Left renal cortex interstitium (tissue), 4 donors: ENCODE results near the gene MISP. TPM values are rescaled to one million over a fixed set of nuclear protein-coding genes. Genes with fewer than 3 reads are reported as not detected.

Source experiments
- DNase-seq, 4 donors: peaks; one replicate each; pipeline ENCODE4 v3.0.0-alpha.2; 2013; ENCODE audit warnings: low read depth in 4 of 4, low spot score in 2 of 4, missing footprints in 1 of 4
- polyA plus RNA-seq, 4 donors: library from polyadenylated mRNA; unstranded; fragments of 120-200 nt; gene quantifications; one replicate each; pipeline ENCODE4 v1.2.1, GENCODE V29; 2013; ENCODE audit not compliant: insufficient read length in 4 of 4

Gene MISP
- polyA plus RNA-seq, 4 donors = 6.0 to 10.1 (median 9.4) TPM

DNA sequence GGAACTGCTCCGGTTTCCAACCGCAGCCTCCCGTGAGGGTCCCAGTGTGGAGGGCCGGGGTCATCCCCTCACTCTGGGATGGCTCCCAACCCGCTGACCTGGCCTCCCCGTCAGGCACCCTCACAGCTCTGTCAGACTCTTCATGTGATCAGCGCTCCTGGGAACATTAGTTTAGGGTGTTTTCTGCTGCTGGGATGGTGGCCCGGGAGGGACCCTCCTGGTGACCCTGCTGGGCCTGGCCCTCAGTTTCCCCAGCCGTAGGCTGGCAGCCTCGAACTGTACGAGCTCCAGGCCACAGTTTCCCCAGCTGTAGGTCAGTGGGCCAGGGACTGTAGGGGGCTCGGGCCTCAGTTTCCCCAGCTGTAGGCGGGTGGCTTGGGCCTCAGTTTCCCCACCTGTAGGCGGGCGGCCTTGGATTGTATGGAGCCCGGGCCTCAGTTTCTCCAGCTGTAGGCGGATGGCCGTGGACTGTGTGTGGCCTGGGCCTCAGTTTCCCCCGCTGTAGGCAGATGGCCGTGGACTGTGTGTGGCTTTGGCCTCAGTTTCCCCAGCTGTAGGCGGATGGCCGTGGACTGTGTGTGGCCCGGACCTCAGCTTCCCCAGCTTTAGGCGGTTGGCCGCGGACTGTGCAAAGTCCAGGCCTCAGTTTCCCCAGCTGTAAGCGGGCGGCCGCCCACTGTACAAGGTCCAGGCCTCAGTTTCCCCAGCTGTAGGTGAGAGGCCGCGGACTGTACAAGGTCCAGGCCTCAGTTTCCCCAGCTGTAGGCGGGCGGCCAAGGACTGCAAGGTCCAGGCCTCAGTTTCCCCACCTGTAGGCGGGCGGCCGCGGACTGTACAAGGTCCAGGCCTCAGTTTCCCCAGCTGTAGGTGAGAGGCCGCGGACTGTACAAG, 45.0 kb downstream of the MISP start:
- no peak for DNase-seq

DNA sequence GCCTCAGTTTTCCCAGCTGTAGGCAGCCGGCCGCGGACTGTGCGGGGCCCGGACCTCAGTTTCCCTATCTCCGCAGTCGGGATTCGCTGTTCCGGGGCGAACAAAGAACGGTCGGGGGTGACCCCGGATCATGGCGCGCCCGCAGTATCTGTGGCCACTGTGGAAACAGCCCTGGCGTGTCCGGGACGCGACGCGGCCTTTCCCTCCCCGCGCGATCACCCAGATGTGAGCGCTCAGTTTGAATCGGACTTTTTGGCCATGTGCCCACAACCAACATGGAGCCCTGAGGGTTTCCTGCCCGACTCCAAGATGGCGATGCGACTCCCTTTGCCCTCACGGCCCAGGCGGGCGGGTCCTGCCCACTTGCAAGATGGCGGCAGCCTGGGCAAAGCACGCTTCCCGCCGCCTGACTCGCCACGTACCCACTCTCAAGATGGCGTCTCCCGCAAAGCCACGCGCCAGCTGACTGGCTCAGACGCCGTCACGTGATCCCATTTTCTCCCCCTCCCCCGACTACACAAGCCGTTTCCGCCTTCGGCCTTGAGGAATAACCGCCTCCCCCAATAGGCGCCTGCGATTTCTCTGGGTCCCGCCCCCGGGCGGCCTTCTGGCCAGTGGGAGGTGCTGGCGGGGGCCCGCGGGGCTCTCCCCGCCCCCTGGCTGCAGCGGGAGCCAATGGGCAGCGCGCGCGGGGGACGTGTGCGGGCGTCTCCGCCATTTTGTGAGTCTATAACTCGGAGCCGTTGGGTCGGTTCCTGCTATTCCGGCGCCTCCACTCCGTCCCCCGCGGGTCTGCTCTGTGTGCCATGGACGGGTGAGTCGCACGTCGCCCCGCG, 46.0 kb downstream of the MISP start, which contains the start of gene PTBP1:
Gene PTBP1 (plus strand): TSS at position 761 of the 836 bp plus-strand sequence. CDS start 46 bp downstream, at position 807.
- DNase-seq = peak; percentile 98 to 100 (median 100)

DNA sequence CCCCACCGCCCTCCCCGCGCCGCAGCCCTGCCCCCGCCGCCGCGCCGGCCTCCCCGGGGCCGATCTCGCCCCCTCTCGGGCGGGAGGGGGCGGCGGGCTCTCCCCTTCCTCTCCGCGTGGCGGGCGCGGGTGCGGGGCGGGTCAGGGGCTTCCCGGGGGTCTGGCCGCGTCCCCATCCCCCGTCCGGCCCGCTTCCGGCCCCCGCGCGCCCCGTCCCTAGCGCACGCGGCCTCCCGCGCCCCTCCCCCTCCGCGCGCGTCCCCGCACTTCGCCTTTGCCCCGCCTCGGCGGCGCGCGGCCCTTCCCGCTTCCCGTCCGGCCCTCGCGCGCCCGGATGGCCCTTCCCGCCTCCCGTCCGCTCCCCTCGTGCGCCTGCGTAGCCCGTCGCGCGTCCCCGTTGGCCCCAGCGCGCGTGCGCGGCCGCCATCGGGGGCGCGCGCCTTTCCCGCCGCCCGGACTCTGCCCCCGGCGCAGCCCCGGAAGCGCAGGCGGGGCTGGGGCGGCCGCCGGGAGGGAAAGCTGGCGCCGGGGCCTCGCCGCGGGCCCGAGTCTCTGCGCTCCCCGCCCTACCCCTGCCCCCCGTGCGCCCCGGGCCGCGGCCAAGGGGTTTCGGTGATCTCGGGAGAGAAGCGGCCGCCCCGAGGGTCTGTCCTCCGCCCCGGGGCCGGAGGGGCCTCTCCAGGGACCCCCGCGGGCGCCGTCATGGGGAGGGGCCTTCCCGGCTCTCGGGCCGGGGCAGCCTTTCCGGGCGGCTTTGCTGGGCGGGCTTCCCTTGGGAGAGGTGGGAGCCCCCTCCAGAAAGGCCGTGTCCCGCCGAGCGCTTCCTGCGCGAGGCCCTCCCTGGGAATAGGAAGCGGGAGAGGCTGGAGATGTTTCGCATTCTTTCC, 46.9 kb downstream of the MISP start:
- peak in 1 of 4 donors; percentile 73 for DNase-seq

DNA sequence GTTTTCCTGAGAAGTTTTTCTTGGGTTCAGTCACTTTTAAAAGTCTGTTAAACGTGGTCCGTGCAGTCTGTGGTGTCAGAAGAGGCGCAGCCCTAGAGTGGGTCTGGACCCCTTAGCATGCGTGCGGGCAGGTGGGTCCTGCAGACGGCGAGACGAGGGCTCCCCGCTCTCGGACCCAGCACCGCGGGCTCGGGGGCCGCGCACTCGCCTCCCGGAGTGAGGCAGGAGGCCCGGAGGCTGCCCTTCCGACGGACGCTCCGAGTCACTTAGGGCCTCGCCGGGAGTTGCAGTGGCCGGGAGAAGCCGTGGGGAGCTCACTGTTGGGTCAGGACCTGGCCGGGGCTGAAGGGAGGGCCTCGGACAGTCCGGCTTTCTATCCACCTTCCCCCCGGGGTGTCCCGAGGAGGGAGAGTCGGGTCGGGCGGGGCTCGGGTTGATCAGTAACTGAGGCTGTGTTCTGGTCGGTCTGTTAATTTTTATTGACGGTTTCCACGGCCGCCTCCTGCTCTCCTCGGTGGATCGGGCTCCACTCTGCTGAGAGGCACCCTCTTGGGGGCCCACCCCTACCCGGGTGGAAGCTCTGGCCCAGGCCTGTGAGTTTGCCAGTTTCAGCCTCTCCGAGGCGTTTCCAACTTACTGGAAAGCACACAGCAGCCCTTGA, 47.6 kb downstream of the MISP start:
- no peak for DNase-seq

DNA sequence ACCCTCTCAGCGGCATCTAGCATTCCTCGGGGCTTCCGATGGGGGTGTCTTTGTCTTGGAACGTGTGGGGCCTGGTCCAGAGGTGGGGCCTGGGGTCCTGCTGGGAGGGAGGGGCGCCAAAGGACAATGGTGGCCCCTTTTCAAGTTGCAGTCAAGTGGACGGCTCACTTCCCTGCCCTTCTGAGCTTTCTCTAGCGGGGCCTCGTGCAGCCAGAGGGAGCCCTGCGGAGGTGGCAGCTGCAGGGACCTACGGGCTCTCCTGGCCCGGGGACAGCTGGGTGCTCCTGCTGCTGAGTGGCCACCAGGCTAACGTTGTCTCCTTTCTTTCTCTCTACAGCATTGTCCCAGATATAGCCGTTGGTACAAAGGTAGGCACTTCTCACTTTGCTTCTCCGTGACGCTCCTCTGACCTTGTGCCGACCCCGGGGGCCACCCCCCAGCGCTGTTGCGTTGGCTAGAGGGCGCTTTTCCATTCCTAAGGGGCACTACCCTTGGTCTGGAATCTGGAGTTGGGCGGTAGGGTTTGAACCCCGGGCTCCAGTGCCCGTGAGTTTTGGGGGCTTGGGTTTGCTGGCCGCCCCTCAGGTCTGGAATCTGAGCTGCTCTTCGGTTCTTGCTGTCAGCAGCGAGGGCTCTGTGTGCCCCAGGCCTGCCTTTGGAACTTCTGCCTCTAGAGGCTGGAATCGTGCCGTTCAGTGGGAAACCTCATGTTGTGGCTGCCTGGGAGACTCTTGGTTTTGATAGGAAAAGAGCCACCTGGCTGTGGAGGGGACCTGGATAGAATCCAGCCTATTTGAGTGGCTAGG, 48.4 kb downstream of the MISP start:
- no peak for DNase-seq

DNA sequence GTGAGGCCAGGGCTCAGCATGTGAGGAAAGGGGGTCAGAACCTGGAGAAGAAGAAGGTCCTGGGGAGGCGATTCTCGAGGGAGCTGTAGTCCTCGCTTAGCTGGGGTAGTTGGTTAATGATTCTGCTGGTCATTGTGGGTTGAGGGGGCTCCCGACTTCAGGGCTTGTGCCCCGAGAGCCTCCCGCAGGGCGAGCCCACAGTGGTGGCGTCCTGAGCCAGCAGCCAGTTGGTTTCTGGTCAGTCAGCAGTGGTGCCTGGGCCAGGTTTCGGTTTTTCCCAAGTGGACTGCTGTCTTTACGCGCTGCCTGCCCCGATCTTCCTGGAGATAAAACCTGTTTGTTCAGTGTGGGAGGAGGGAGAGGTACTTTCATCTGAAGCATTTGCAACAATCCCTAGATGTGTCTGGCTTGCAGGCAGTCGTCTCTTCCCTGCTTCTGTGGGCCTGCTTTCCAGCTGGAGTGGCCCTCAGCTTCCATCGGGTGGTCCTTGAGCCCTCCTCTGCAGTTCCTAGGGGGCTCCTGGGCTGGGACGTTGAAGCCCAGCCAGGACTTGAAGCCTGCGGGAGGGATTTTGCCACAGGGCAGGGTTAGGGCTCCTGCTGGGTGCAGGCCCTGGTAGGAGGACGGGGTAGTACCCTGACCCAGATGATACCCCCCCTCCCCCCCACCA, 49.6 kb downstream of the MISP start:
- DNase-seq = no peak

DNA sequence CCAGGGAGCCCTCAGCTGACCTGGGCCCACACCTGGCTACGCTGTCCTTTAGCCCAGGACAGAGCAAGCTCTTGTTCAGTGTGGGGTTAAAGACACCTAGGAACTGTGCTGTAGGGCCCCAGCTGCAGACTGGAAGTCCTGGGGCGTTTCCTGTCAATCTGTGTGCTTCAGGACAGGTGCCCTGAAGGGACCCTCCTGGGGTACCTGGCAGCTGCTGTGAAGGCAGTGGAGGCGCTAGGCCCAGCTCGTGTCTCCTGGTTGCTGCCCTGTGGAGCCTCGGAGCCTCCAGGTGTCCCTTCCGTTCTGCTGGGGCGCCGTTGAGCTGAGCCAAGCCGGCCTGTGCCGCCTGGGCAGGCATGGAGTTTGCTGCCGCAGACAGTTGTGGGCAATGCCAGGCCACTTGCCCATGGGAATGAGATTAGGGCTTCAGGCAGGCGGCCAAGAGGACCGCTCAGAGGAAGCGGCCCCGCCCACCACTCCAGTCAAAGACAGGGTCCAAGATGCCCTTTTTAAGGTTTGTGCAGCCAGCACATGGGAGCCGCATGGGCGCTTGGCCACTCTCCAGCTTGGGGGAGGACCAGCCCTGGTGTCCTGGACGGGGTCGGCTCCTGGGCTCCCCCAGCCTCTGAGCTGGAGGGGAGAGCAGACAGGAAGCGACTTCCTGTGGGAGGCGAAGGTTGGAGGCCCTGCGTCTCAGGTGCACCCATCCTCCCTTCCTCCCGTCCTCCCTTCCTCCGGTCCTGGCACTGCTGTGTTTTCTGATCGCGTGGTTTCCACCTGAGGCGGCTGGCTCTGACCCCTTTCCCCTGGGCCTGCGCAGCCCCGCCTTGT, 50.3 kb downstream of the MISP start:
- DNase-seq = no peak

DNA sequence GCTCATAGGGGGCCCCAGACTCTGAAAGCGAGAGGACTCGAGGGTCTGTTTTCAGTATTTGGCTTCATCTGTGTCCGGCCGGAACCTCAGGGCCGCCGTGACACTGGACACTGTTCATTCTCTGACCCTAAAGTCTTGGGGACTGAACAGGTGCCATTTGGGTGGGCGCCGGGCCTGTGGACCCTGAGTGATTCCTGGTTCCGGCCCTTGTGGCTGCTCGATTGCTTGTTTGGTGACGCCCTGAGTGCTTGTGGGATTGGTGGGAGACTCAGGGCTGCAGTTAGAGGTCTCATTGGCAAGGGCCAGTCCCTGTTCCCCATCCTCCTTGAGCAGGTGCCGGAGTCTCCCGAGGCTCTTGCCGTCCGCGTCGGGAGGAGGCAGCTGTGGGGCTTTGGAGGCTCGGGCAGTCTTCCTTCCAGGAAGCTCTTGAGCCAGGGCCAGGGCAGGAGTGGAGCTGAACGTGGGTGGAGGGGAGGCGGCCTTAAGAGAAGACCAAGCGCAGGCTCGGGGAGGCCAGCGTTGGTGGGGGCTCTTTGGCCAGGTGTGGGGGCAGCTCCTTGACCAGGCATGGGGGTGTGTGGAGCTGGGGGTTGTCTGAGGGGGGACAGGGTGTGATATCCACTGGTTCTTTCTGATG, 51.1 kb downstream of the MISP start:
- no peak for DNase-seq

DNA sequence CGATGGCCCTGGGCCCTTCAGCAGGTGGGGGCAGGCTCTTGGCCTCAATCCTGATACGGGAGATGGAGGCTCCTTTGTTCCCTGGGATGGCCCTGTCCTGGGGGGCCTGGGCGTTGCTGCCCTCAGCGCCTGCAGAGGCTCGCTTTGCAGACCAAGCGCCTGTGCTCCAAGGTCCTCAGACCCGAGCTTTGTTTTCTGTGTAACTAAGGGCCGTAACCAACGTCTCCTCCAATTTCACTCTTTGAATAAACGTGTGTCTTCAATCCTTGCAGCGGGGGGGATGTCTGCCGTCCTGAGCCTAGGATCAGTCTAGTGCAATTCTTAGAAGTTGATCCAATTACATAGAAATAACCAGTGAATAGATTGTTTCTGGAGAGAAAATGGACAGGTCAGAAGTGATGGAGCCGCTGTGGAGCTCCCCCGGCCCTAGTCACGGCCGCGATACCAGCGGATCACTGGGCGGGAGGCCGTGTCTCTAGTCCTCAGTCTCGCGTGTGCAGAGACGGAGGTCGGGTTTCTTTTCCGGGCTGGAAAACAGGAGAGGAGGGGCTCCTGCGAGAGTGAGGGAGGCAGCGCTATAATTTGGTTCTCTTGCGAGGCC, 51.7 kb downstream of the MISP start:
- DNase-seq = no peak

DNA sequence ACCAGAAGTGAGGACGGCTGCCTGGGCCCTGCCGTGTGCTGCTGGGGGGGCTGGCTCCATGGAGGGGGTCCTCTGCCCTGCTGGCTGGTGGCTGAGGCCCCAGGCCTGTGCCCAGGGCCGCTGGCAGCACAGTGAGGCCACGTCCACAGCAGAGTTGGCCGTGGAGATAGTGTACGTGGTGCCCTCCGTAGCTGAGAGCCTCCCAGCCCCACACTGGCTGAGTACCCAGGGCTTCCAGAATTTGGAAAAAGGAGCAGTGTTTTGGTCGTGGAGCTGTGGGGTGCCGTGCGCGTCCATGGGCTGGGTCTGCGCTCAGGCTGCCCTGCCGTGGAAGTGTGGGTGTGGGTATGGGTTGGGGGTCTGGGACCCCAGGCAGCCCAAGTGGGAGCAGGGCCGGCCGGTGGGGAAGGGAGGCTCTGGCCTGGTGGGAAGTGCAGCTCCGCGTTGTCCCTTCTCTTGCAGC, 52.2 kb downstream of the MISP start:
- DNase-seq = no peak

DNA sequence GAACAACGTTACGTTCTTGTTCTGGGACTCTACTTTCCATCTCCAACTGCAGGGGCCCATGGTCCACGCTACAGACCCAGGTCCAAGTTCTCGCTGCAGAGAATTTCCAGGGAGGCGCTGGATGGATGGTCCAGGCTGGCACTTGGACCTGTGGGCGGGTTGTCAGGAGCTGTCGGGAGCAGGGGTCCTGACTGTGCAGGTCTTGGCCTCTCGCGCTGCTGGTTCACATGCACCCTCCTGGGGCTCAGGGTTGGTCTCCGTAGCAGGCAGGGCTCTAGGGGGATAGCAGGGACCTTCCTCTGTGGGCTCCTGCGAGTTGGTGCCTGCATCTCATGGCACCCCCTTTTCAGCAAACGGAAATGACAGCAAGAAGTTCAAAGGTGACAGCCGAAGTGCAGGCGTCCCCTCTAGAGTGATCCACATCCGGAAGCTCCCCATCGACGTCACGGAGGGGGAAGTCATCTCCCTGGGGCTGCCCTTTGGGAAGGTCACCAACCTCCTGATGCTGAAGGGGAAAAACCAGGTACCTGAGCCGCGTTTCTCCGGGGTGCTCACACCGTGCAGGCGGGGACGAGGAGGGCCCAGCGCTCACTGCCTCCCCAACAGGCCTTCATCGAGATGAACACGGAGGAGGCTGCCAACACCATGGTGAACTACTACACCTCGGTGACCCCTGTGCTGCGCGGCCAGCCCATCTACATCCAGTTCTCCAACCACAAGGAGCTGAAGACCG, 52.9 kb downstream of the MISP start:
- no peak for DNase-seq

DNA sequence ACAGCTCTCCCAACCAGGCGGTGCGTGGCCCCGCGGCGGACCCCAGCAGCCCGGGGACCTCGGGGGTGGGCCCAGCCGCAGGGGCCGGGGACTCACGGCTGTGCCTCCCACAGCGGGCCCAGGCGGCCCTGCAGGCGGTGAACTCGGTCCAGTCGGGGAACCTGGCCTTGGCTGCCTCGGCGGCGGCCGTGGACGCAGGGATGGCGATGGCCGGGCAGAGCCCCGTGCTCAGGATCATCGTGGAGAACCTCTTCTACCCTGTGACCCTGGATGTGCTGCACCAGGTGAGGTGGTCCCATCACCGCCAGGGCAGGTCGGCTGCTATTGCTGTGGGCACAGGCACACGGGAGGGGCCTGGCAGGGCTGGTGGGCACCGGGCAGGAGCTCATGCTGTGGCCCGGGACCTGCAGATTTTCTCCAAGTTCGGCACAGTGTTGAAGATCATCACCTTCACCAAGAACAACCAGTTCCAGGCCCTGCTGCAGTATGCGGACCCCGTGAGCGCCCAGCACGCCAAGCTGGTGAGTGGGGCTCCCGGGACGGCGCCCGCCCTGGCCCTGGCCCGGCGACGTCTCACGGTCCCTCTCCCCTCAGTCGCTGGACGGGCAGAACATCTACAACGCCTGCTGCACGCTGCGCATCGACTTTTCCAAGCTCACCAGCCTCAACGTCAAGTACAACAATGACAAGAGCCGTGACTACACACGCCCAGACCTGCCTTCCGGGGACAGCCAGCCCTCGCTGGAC, 53.7 kb downstream of the MISP start:
- DNase-seq = no peak

DNA sequence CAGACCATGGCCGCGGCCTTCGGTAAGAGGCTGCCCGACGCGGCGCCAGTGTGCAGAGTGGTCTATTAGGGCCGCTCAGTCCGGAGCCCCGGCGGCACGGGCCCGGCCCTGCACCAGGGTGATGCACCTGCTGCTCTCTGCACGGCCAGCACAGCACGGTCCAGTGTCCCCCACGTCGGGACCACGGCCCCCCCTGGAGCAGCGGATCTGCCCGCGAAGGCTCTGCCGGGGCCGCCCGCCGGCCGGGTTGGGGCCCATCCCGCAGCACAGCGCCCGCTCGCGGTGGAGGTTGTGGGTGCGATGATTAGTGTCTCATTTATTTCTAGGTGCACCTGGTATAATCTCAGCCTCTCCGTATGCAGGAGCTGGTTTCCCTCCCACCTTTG, 54.2 kb downstream of the MISP start:
- DNase-seq = no peak

DNA sequence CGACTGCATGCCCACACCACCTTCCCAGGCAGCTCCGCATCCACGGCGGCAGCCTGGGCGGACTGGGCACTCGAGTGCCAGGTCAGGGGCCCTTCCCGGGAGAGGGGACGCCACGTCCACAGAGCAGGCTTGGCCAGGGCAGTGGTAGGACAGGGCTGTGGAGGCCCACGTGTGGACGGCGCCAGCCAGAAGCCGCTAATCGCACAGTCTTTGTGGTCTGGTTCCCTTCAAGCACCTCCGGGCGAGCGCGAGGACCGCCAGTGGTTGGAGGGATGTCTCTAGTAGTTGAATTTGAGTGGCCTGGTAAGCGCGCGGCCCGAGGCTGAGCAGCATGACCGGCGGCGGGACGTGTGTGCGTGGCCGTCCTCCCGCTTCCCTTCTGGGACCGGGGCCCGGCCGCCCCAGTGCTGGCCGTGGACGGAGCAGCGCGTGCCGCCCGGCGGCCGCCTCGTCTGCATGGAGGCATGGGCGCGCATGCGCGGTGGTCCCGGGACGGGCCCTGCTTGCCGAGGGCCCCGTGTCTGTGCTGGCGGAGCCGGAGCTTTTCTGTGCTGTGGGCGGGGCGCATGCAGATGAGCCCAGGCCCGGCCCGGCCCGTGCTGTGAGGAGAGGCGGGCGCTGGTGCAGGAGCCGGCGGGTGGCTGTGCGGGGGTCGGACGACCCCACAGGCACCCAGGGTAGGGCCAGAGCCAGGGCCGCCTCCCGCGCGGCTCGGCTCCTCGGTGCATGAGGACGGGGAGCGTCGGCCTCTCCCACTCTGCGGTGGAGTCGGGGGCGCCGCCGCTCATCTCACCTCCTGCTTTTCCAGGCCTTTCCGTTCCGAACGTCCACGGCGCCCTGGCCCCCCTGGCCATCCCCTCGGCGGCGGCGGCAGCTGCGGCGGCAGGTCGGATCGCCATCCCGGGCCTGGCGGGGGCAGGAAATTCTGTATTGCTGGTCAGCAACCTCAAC, 55.0 kb downstream of the MISP start:
- no peak for DNase-seq
